Measurements from ENCODE around the gene KCNAB3.

Gene KCNAB3

DNA sequence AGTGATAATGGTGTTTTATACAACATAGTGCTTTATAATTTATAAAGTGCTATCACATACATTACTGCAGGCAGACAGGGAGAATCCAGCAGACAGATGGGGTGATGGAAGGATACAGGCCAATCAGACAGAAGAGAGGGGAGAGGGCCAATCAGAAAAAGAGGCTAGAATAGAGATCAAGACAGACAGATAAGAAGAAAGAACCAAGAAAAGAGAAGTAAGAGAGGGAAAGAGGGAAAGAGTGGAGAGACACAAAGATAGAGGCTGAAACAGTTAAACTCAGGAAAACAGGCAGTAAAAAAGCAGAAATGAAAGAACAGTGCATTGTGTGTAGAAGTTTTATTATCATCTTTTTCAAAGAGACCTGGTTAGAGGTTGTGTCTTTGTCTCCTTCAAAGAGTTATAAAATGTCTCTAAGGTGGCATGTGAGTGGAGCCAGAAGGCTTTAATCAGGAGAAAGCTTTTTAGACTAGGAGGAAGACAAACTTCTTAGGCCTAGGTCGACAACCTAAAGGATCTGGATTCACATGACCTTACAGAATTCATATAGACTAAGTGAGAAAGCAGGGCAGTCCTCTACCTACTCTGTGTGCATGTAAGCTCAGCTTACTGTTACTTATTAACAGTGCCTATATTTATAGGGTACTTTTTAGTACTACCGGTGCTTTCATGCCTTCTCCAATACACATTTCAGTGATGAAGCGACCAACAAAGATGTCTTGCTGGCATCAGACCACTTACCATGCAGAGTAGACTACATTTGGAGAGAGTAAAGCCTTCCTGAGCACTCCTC lies 49.4 kb downstream of the KCNAB3 start:
- no peak for DNase-seq (ENCODE audit: low read depth in 2 of 2)

GRCh38 chr17:7878234-7878633 lies 51.4 kb downstream of the KCNAB3 start:
- DNase-seq (ENCODE audit: low read depth in 2 of 2) = no peak

GRCh38 chr17:7875804-7876370 lies 53.8 kb downstream of the KCNAB3 start:
- DNase-seq (ENCODE audit: low read depth in 2 of 2) = no peak

- no peak for DNase-seq (ENCODE audit: low read depth in 2 of 2)
Observed at GRCh38 chr17:7873051-7873450, 56.6 kb downstream of the KCNAB3 start.
